NCI-H345 treated with DMSO at 0.1 percent for 48 hours (cell line): ENCODE results near the gene ASXL1.
"Not testable (repeated sequence)": the region's sequence is repeated elsewhere in the genome, so short reads cannot be mapped to it uniquely, and the experiment has no call there.

Experiments used
- DNase-seq: peaks from one replicate; lab custom pipeline; 2025; ENCODE audit not compliant: unreplicated experiment; lab: John Stamatoyannopoulos, UW

The ASXL1 gene

DNA sequence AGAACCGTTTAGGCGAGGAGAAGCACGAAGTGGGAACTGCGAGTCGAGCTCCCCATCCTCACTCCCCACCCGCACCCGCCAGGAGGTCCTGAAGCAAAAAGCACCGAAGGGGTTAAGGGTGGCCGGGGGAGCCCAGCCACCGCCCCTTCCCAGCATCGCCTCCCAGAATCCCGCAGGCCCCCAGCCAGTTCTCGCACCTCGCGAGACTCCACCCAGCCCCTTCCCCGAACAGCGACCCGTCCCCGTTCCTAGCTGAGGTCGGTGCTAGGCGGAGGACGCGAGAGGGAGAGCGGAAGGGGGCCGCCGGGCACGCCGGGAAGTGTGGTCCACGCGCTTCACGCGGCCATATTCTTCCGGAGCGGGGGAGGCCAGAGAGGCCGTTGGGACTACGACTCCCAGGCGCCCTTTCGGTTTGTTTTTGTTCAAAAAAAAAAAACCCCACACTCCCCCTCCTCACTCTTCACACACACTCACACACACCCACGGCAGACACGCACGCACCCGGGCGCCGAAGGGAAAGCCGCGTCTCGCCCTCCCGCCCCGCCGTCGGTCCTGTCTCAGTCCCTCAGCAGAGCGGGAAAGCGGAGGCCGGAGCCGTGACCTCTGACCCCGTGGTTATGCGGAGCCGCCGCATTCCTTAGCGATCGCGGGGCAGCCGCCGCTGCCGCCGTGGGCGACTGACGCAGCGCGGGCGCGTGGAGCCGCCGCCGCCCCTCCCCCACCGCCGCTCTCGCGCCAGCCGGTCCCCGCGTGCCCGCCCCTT lies at the start of gene ASXL1:
Gene ASXL1, plus strand, starts transcription at position 463 of the 763 bp plus-strand sequence. CDS start 445 bp downstream, outside the sequence.
- DNase-seq: peak; percentile 97

DNA sequence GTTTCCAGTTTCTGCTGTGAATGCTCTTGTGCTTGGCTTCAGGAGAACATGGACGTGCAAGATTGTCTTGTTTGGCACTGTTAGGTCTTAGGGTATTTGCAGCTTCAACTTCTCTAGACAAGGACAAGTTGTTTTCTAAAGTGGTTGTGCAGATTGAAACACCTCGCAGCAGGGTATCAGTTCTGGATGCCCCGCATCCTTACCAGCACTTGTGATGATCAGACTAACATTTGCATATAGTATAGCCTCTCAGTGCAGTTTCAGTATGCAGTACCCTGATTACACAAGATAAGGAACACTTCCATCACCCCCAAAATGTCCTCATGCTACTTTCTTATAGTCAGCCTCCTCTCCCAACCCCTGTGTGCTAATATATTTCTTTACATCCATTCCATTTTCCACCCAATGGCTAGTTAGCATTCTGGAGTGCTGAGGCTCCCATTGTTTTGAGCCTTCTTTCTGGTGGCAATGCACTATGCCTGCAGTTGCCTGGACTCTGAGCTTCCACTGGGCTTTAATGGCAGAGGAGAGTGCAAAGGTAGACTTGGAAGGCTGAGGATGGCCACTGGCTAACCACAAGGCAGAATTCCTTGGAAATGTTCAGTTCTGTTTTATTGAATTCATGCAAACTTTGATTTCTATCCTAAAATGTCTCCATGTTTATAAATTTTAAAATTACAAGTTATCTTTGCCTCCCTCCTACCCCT lies 45.3 kb upstream of the ASXL1 start:
- DNase-seq: no peak

DNA sequence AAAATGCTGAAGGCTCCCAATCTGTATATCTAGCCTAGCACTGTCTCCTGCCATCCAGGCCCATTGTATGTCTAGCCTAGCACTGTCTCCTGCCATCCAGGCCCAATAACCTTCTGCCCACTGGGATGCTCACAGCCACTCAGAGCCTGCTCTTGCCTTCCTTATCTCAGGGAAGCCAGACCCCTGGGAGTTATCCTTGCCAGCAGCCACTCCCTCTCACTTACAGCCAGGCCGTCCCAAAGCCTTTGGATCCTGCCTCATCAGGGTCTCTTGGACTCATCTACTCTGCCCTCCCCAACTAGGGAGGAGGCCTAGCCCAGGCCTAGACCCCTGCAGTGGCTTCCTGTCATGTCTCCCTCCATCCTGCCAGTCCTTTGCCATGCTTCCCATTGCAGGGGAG lies 43.4 kb upstream of the ASXL1 start:
- DNase-seq: no peak

DNA sequence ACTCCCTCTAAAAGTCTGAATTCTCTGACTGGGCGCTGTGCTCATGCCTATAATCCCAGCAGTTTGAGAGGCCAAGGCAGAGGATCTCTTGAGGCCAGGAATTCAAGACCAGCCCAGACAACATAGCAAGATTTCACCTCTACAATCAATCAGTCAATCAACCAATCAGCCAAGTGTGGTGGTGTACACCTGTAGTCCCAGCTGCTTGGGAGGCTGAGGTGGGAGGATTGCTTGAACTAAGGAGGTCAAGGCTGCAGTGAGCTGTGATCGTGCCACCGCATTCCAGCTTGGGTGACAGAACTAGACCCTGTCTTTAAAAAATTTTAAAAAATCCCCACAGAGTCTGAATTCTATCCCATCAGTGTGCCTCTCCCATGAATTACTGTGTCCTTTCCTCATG lies 42.7 kb upstream of the ASXL1 start:
- no peak for DNase-seq

DNA sequence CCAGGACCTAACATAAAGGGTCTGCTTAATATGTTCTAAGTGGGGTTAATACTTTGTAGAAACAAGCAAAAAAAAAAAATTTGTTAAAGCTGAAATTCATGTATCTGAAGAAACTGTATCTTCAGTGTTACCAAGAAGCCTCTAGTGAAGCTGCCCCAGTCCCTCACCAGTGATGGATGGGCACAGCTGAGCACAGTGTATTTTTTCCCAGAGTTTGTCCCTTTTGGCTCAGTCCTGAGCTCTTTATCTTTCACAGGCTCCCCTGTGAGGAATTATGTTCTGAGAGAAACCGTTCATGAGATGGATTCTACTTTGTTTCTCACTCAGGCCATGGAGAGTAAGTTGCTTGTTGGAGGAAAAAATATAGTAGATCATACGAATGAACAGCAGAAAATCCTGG lies 42.2 kb upstream of the ASXL1 start:
- no peak for DNase-seq

DNA sequence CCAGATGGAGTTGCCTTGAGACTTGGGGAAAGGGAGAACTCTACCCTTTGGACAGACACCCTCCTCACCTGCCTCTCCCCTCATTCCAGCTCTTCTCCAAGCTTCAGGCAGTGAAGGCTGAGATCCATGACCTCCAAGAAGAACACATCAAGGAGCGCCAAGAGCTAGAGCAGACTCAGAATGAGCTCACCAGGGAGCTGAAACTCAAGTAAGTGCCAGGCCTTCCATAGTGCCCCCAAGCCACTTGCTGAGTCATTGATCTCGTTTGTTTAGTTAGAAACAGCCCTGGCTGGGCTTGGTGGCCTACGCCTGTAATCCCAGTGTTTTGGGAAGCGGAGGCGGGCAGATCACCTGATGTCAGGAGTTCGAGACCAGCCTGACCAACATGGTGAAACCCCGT lies 41.5 kb upstream of the ASXL1 start:
- no peak for DNase-seq

DNA sequence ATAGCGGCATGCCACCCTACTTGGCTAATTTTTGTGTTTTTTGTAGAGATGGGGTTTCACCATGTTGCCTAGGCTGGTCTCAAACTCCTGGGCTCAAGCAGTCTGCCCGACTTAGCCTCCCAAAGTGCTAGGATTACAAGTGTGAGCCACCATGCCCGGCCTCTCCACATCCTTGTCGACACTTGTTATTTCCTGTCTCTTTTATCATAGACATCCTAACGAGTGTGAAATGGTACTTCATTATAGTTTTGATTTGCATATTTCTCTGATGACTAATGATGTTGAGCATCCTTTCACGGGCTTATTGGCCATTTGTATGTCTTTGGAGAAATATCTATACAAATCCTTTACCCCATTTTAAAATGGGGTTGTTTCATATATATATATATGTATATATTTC lies 39.0 kb upstream of the ASXL1 start:
- no peak for DNase-seq

DNA sequence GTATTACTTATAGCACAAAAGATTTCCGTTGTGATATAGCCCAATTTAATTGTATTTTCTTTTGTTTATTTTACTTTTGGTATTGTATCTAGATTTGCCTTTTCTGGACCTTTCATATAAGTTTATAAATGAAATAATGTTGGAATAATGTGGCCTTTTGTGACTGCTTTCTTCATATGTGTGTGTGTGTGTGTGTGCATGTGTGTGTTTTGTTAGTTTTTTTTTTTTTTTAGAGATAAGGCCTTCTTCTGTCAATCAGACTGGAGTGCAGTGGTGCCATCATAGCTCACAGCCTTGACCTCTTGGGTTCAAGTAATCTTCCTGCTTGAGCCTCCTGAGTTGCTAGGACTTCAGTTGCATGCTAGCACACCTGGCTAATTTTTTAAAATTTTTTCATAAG lies 37.8 kb upstream of the ASXL1 start:
- no peak for DNase-seq

DNA sequence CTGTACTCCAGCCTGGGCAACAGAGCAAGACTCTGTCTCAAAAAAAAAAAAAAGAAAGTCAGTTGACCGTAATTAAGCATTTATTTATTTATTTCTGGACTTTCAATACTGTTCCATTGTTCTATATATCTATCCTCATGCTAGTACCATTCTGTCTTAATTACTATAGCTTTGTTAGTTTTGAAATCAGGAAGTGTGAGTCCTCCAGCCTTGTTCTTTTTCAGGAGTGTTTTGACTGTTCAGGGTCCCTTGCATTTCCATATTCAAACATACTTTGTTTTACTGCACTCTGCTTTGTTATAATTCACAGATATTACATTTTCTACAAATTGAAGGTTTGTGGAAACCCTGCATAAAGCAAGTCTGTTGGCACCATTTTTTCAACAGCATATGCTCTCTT lies 36.7 kb upstream of the ASXL1 start:
- DNase-seq: no peak

DNA sequence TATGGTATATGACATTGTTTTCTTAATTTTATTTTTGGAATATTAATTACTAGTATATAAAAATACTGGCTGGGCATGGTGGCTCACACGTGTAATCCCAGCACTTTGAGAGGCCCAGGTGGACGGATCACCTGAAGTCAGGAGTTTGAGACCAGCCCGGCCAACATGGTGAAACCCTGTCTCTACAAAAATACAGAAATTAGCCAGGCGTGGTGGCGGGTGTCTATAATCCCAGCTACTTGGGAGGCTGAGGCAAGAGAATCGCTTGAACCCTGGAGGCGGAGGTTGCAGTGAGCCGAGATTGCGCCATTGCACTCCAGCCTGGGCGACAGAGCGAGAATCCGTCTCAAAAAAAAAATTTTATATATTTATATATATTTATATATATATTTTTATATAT lies 35.9 kb upstream of the ASXL1 start:
- DNase-seq: not testable (repeated sequence)

DNA sequence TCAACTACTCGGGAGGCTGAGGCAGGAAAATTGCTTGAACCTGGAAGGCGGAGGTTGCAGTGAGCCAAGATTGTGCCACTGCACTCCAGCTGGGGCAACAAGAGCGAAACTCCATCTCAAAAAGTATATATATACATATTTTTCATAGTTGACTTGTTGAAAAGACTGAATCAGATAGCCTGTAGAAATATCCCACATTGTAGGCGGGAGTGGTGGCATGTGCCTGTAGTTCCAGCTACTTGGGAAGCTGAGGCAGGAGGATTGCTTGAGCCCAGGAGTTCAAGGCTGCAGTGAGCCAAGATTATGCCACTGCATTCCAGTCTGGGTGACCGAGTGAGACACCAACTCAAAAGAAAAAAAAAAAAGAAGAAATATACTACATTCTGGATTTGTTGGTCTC lies 34.4 kb upstream of the ASXL1 start:
- DNase-seq: not testable (repeated sequence)

DNA sequence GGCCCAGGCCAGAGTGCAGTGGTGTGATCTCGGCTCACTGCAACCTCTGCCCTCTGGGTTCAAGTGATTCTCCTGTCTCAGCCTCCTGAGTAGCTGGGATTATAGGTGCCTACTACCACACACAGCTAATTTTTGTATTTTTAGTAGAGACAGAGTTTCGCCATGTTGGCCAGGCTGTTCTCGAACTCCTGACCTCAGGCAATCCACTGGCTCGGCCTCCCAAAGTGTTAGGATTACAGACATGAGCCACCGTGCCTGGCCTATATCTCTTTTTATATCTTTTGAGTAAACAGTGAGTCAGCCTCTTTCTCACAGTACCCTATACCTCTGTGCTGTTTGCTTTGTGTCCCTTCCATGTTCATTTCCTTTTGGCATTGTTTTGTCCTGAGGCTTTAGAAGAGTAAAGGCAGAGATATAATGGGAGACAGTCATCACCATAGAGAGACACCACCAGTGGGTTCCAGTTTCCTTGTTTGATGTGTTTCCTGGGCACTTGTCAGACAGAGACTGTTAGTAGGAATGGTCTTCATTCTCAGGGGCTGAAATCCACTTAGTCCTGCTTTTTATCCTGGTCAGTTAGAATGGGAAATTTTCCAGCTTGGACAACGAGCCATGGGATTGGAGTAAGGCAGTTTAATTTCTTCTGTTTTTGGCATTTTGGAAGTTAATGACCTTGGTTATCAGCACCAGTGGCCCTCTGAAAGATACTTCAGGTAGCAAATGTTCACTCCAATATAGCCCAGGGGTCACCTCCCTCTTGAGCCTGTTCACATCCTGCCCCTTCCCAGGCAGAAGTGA lies 32.2 kb upstream of the ASXL1 start:
- peak; percentile 89 for DNase-seq

DNA sequence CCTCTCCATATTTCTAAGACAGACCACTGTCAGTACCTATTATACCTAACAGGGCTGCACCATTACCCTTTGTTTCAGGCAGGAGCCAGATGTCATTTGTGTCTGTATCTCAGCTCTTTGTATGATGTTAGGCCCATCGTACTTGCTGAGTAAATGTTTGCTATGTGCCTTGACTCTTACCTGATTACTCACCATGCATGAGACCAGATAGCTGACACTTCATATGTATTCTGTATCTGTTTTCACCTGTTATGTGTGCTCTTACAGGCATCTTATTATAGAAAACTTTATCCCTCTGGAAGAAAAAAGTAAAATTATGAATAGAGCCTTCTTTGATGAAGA lies 31.7 kb upstream of the ASXL1 start:
- peak; percentile 90 for DNase-seq

DNA sequence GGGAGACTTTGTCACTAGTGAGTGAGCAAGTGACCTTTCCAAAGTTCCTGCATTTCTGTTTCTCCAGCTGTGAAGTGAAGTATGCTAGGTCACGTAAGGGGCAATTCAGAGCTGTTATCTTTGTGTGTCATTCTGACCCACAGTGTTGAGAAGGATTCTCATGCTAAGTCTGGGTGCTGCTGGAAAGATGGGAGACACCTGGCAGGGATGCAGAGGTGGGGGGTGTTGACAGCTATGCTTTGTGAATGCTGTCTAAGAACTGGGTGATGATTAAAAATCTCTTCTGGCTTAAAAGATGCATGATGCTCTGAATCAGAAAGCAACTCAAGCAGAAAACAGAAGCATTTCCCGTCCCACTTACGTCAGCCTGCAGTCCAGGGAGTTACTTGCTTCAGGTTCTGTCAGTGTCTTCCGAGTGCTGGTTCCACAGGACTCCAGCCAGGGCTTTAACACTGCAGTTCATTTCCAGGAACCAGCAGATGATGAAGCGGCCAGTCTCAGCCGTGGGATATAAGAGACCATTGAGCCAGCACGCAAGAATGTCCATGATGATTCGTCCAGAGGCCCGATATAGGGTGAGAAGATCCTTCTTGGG lies 30.9 kb upstream of the ASXL1 start:
- DNase-seq: no peak

DNA sequence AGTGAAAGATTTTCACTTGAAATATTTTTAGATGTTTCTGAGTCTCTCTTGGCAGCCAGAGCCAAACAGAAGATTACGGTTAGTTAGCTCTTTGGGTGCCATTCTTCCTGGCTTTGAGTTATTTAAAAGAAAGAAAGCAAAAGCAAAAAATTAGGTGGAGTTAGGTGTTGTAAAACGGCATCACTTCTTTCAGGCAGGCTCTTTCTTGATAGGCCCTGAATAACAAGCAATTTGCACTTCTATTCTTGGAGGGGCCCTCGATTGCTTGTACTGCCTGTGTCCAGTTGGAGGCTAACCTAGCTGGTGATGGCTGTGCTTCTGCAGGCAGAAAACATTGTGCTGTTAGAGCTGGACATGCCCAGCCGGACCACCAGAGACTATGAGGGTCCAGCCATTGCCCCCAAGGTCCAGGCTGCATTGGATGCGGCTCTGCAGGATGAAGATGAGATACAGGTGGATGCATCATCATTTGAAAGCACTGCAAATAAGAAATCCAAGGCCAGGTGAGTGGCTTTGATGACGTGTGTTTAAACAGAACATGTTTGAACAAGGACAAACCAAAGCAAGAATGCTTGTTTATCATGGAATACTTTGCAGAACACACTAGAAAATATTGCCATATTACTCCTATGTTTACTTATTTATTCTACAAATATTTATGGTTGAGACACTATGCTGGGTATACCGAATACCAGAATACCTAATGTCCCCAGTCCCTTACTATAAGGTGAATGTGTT lies 28.1 kb upstream of the ASXL1 start:
- DNase-seq: no peak

DNA sequence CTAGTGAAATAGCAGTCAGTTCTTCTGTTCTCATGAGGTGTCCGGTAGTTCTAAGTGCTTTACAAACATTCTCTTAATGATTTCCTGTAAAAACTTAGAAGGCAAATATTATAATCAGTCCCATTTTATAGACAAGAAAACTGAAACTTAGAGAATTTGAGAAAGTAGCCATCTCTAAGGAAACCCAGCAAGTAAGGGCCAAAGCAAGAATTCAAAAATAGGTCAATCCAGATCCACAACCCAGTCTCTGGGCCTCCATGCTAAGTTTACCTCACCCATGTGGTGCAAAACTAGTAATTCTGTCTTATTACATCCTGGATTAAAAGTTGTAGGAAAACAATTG lies 27.6 kb upstream of the ASXL1 start:
- no peak for DNase-seq

DNA sequence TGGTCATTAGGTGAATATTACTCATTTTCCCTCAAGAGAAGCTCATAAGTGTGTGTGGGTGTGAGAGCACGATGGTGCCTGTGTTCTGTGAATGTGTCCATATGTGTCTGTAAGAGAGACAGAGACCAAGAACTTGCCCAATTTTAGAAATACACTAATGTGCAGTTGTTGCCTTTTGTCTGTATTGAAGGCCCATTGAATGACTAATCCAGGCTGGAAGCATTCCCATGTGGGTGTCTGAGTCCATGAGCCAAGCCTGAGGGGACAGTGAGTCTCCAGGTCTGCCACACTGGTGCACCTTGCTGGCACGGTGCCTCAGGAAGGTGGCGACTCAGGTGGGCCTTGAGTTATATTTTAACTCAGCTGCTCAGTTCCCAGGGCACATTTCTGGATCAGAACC lies 25.5 kb upstream of the ASXL1 start:
- no peak for DNase-seq

DNA sequence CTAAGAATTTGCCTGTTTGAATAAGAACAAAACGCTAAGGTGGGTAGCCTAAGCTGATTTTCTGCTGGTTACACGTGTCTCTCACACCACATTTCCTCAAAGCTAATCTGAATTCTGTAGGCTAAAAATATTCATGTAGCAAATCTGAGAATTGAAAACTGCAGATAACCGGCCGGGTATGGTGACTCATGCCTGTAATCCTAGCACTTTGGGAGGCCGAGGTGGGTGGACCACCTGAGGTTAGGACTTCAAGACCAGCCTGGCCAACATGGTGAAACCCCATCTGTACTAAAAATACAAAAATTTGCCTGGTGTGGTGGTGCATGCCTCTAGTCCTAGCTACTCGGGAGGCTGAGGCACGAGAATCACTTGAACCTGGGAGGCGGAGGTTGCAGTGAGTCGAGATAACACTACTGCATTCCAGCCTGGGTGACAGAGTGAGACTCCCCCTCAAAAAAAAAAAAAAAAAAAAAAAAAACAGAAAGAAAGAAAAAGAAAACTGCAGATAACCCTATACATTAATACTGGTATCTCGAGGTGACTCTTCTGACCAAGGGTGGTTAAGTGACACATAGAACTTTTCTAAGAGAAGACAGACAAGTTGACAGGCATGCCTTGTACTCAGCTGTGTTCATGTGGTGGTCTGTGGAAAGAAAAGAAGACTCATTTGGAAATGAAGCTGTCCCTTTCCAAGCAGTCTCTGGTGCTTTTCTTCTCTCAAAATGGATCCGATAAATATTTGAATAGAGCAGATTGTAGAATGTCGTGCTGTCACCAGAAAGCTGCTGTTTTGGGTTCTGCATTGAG lies 24.7 kb upstream of the ASXL1 start:
- no peak for DNase-seq

DNA sequence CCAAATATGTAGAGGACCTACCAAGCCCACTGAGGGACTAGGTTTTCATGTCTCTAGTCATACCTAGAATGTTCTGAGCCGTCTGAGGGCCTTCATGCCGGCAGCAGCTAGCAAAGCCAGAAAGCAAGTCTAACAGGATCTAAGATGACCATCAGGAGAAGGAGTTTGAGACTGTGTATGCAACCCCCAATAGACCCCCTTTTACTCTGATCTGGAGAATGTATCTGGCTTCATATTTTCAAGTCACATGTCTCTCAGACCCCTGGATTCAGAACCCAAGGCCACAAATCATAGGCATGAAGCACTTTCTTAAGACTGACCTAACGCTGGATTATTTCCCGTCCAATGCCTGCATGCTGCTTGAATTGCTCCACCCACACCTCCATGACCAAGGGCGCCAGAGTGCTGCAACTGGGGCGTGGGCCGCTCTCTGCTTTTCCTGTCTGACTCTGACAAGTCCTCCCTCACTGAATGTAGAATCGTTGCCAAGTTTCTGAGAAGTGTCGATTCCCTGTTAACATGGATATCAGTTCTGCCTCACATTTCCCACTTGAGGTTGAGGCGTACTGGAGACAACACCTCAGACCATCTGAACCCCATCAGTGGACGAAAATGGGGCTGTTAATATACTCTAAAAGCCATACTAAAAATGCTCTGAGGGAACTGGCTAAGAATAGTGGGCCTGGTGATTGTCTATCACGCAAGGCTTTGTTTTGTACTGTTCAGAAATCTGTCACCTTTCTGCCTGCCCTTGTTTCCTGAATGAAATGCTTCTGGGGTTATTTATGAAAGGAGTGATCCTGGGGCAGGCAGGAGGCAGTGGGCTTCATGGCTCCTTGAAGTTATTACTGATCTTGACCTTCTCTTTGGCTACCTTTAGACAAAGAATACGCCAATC lies 23.9 kb upstream of the ASXL1 start:
- DNase-seq: no peak
